Astrocyte of the spinal cord (primary cell): ENCODE results near the gene HMGB1.

Experiments used
- DNase-seq: peaks from one replicate; pipeline ENCODE4 v3.0.0; 2011; ENCODE audit warnings: low read depth, low spot score
- H3K4me3 ChIP-seq: 2 replicates; pipeline ENCODE4 v1.5.1; 2011; ENCODE audit warnings: low read depth, mild to moderate bottlenecking, low read length, moderate library complexity
- CTCF ChIP-seq: IDR thresholded peaks from 2 replicates; pipeline ENCODE4 v1.5.1; 2012; ENCODE audit warnings: low read depth, mild to moderate bottlenecking, low read length, inconsistent platforms
- in situ Hi-C: cut with HindIII; loops from 2 replicates; pipeline ENCODE4 v1.10.0; 2017; ENCODE audit warnings: low sequenced_read_pairs

HMGB1 gene

GRCh38 chr13:30421093-30422053 is 44.4 kb downstream of the HMGB1 start:
- peak overlapping the region; percentile 59 for H3K4me3 ChIP-seq
- TF ChIP-seq CTCF: no peak
- in situ Hi-C loops: no loop called here
- DNase-seq: peak; percentile 89

GRCh38 chr13:30418717-30419459 is 46.8 kb downstream of the HMGB1 start:
- no peak for DNase-seq
- H3K4me3 ChIP-seq: no peak overlapping the region
- in situ Hi-C loops: no loop called here
- TF ChIP-seq CTCF: no peak

- no peak for DNase-seq
- no peak overlapping the region for H3K4me3 ChIP-seq
- in situ Hi-C loops: no loop called here
- no peak for TF ChIP-seq CTCF
These were observed 47.5 kb downstream of the HMGB1 start for GRCh38 chr13:30418075-30418716.

DNA sequence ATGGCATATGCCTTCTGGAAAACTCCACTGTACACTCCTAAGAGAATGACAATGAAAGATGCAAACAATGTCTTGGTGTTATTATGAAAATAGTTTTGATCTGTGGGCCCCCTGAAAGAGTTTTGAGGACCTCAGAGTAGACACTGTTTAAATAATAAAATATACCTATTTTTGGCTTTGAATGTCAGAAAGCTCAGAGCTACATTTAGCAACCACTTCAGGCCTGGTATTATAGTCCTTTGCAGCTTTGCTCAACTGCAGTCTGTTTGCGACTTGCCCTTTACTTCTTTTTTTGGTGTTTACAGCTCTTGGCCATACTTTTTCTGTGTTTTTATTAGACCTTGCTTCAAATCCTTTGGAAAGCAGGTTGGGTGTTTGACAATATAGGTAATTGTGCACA is 49.3 kb downstream of the HMGB1 start:
- no peak for DNase-seq
- no peak overlapping the region for H3K4me3 ChIP-seq
- TF ChIP-seq CTCF: no peak
- in situ Hi-C loops: no loop called here

DNA sequence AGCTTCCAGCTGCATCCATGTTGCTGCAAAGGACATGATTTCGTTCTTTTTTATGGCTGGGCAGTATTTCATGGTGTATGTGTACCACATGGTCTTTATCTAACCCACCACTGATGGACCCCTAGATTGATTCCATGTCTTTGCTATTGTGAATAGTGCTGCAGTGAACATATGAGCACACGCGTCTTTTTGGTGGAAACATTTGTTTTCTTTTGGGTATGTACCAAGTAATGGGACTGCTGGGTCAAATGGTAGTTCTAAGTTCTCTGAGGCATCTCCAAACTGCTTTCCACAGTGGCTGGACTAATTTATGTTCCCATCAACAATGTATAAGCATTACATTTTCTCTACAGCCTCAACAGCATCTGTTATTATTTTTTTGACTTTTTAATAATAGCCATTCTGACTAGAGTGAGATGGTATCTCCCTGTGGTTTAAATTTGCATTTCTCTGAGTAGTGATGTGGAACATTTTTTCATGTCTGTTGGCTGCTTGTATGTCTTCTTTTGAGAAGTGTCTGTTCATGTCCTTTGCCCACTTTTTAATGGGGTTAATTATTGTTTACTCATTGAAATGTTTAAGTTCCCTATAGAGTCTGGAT is 50.2 kb downstream of the HMGB1 start:
- no peak for TF ChIP-seq CTCF
- no peak overlapping the region for H3K4me3 ChIP-seq
- in situ Hi-C loops: no loop called here
- DNase-seq: peak; percentile 8

DNA sequence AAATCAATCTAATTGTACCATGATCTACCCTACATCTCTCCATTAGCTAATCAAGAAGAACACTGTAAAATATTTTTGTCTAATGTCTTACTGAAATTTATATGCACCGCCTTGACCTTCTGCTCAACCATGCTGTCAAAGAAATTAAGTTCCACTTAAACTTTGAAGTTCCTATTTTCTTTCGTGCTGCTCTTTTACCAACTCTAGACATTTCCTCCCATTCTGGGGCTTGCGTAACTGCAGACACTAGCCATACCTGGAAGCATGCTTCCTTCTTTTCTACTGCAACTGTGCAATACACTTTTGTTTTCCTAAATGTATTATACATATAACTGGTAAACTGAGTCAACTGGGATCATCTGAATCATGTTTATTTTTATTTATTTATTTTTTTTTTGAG is 51.9 kb downstream of the HMGB1 start:
- no peak overlapping the region for H3K4me3 ChIP-seq
- no peak for TF ChIP-seq CTCF
- in situ Hi-C loops: no loop called here
- DNase-seq: no peak
